DMS79 (cell line): Measurements from ENCODE around the gene C11orf16.
"Not testable (repeated sequence)": the region's sequence is repeated elsewhere in the genome, so short reads cannot be mapped to it uniquely, and the experiment has no call there.

ENCODE experiments used
- DNase-seq: peaks from one replicate; lab custom pipeline; 2025; lab: John Stamatoyannopoulos, UW

Gene C11orf16, protein sequence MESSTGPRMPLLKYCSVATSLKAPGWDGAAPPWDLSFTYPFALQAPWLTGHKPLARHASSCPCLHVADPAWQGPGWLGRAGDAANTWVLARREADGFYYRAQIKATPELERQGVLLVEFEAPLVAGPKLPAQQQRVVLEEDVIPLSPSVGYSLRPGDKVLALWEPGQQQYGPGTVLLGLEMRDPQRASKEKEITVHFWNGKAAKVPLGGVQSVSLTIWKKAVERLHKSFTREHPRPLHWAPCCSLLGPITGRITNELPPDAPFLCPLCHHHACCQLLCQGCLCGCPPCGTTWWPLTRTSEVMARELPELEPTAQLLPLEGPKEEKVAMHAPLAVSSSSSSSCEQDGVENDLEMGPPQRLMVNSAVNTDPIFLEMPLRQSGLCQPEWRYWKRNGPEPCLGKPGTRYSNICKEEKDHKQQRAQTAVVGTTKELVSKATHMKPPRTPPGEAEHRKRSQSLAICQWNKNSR

DNA sequence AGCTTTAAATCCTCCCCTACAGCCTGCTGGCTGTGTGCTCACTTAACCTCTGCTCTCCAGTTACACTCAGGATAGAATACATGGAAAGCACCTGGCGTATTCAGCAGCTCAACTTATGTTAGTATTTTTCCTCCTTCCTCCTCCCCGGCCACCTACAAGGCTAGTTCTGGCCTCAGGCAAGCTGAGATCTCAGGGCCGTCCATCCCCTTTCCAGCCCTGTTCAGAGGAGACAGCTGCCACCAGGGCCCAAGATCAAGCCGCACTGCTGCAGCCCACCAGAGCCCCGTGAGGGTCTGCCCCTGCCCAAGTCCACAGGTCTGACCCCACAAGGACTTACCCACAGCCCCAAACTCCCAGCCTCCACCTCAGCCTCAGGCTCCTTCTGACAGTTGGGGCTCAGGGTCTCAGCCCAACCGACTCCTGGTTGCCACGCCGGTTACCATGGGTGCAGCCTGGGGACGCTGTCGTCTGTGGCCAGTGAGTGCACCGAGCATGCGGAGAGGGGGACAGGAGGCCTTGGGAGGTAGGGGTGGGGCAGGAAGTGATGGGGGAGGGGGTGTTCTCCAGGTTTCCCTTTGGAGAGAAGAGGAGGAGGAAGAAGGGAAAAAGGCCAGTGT lies at the start of gene C11orf16:
Gene C11orf16, minus strand, starts transcription at position 384 of the 617 bp plus-strand sequence. CDS start 639 bp downstream, outside the sequence.
- no peak for DNase-seq

DNA sequence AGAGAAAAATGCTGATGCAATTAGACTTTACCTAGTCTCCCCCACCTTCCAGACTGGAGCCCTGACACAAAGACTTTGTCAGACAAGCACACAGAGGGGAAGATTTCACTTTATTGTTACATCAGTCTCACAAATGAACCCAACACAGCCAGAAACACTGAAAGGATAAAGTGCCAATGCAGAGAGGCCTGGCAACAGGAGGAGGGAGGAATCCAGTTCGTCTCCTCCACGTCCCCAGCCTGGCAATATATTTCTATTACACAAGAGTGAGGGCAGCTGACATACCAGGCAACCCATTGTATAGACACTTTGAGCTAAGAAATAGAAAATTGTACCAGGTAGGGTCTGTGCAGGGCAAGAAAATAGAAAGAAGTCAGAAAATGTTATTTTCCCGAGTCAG lies 47.7 kb upstream of the C11orf16 start:
- DNase-seq = no peak

DNA sequence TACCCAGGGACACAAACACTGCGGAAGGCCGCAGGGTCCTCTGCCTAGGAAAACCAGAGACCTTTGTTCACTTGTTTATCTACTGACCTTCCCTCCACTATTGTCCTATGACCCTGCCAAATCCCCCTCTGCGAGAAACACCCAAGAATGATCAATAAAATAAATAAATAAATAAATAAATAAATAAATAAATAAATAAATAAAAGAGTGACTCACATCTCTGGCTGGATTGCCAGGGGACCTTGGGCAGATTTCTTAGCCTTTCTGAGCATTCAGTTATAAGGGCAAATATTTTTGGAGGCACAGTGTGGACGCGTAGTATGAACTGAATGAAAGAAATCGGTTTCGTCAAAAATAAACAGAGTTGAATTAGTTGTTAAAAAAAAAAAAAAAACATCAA lies 46.6 kb upstream of the C11orf16 start:
- not testable (repeated sequence) for DNase-seq

DNA sequence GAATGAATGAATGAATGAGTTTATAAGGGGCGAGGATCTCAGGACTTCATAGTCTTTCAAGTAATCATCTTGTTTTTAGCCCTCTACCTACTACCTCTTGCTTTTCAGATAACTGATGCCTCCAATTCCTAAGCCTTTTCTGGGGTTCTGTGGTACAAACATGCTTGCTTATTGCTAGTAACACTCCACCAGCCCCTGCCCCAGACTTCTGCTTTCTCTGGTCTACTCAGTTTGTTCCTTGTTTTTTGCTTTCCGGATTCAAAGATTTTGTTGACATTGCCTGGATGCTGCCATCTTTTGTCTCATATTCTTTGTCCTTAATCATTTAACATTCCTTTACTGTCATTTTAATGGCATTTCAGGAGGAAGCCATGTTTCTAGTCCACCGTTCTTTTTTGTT lies 40.4 kb upstream of the C11orf16 start:
- no peak for DNase-seq

DNA sequence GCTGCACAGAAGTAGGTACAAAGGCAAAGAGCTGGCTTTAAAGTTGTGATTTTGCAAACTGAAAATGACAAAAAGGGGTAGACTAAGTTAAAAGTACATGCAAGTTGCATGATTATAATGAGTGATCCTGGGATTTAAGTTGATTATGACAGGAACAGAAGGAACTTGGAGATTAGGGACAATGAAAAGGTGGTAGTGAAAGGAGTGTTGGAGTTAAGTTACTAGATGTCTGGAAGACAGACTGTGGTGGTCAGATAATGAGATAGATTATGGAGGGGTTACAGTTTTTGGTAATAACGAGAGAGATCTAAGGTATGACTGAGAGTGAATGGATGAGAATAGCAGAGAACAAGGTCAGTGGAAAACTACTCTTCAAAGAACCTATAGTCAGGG lies 39.2 kb upstream of the C11orf16 start:
- DNase-seq = no peak

DNA sequence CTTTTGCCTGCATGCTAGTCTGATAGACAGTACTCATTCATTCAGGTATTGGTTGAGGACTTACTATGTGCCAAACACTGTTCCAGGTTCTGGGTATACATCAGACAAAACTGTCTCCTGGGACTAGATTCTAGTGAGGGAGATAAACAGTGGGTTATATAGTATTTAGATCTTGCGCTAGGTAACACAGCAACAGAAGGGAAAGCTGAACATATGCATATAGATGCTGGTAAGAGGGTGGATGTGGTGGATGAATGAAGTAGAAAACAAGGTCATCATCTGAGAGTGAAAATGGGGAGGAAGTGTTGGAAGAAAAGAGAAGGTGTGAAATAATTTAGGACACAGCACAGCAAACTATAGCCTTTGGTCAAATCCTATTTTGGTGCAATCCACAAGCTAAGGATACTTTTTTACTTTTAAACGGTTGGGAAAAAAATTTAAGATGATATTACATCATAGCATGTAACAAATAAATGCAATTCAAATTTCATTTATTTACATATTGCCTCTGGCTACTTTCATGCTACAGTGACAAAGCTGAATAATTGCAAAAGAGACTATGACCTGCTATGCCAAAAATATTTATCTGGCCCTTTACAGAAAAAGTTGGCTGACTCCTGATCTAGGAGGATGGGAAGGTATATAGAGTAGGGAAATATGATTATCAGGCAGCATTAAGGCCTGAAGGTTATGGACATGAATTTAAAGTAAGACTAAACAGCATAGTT lies 38.6 kb upstream of the C11orf16 start:
- no peak for DNase-seq

DNA sequence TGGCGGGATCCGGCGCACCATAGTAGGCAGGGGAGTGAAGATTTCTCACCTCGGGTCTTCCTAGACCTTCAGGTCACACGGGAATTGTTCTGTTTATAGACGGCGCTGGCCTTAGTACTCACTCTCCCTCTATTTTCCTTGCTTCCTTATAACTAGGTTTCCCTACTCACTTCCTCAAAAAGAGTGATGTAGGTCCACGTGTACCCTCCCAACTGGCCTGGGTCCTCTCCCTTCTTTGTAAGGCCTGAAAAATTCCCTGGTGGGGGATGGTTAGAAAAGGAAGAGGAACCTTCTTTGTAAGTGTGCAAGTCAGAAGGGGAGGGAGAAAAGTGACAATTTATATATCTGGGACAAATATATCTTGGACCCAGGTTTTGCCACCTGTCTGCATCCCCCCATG lies 34.4 kb upstream of the C11orf16 start:
- no peak for DNase-seq

DNA sequence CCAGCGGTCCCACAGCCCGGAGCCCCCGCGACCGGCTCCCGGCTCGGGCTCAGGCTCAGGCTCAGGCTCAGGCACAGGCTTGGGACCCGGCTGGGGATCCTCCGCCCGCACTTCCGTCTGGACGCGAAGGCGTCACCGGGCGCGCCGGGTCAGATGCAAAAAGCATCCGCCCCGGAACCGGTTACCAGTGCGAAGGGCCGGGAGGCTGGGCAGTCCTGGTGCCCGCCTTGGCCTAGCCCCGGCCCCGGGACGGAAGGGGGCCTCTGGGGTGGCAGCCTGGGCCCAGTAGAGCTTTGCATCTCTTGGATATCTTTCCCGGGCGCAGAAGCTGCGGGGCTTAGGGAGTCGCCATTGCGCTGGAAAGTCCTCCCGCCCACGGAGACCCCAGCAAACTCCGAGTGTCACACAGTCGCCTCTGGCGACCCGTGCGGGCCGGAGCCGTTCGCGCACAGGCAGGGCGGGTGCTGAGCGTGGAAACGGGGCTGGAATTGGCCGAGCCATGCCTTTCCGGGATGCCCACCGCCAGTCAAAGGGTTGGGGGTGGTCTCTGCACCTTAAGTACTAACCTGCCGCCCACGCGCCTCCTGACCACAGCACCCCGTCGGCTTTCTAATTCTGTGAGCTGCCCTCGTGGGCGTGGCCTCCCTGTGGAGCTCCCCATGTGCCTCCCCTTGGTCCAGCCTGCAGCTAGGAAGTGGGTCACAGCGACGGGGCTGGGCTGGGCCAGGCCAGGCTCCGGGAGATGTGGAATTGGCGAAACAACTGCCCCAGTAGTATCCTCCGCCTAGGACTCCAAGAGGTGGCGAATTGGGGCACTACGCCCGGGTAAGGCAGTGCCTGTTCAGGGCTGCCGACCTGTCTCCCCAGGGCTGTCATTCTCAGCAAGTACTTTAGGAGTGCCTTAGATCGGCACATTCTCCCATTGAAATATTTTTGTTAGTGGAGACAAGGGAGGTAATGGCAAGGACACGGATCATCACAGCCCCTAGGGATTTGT lies 31.9 kb upstream of the C11orf16 start, which contains the start of gene TMEM9B:
Gene TMEM9B, minus strand, starts transcription at position 119 of the 997 bp plus-strand sequence. CDS start 129 bp downstream, outside the sequence.
- peak; percentile 70 for DNase-seq

DNA sequence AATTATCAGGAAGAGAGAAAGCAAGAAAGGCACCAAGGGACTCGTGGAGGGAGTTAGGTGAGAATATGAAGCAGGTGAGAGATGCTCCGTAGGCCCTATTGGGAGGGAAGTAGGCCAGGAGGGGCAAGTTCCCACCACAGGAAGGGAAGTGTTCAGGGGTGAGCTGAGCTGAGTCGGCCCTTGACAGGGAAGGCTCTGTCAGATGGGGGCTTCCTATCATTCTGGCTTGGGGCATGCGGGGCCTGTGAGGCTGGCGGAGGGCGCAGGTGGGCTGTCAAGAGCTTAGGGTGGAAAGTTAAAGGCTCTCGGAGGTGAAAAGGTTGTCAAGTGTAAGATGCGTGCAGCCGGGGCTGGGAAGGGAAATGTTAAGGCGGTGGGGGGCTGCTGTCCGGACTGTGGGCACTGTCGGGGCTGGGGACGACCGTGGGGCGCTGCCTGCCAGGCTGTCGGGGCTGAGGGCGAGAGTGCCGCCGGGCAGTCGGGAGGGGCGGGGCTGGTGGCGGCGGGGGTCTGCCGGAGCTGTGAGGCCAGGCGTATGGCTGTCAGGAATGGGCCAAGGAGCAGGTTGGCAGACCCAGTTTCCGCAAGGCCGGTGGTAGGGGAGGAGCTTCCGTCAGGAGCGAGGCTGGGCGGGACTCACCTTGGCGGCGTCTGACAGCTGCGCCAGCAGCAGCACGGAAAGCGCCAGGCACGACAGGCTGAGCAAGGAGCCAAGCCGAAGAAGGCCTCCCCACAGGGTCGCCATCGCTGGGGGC lies 31.0 kb upstream of the C11orf16 start:
- DNase-seq = peak; percentile 72

DNA sequence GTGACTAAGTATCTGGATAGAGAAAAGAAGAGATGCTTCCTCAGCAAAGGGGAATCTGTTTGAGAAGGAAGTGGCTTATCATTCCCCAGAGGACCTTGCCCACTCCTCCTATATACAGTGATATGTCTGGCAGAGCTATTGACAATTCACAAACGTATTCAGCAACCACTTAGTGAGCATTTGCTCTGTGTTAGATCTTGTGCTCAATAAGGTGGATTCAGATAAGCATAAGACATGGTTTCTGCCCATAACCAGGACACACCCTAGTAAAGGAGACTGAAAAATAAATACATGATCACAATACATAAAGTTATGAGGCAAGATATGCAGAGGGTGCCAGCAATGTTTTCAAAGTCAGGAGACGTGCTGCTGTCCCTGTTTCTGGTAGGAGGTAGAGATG lies 30.1 kb upstream of the C11orf16 start:
- no peak for DNase-seq

DNA sequence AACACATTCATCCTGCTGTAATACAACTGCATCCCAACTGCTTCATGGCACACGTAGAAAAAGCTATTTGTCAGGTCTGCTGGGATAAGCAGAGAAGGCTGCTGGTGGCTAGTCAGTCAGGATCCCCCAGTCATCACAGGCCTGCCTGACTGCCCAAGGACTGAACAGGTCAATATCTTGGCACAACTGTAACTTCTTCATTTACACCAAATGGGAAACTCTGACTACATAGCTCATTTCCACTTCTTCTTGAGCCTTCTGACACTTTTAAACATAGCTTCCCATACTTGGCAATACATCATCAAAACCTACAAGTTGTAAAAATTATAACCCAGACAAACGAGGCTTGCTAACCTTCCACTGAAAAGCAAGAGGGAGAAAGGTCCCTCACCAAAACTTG lies 28.7 kb upstream of the C11orf16 start:
- no peak for DNase-seq

DNA sequence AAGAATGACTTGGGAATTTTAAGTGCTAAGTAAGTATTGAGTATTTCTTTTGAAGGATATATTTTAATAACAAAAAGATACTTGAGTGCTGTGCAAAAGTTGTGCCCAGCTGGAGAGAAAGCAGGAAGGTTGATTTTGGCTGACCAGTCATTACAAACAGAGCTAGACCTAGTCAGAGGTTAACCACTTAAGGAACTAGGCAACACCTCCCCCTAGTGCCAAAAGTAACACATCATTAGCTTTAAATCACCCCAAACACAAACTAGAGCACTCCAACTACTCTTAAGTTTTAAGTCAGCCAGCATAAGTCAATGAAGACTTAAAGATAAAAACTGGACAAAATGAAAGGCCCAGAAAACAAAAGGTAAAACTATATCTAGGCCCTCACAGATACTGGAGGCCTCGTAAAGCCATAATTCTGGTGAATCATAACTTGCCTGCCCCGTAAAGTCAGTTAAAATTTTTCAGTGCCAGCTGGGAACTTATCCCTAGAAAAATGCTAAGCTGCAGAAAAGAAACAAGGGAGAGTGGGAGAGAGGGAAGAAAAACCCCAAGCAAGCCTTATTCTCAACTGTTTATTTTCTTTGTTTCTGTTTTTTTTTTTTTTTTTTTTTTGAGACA lies 26.9 kb upstream of the C11orf16 start:
- peak; percentile 53 for DNase-seq

DNA sequence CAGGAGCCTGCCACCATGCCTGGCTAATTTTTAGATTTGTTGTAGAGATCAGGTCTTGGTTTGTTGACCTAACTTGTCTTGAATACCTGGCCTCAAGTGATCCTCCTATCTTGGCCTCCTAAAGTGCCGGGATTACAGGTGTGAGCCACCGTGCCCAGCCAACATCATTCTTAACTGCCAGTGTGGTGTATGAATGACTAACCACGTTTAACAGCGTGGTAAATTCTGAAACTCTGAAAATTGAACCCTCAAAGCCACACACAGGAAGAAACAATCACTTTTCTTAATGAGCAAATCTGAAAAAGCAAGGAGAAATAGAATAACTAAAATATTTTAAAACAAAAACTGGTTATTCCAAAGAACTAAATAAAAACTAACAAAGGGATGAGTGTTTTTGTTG lies 24.1 kb upstream of the C11orf16 start:
- DNase-seq = no peak

DNA sequence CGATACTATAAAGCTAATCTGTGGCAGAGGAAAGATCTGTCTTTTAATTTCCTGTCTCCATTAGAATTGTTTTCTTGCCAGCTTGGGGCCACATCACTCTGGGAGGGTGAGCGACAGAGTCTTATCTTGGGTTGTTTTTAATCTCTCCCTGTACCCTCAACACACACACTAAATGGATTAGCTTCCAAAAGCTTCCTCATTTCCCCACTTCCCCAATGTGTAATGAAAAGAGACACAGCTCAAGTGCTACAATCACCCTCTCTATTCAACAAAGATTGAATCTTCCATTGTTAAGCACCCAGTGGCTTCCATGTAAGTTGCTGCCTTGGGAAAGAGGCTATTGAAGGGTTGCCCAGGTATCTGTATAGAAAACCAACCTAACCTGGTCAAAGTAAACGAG lies 16.1 kb upstream of the C11orf16 start:
- DNase-seq = no peak

DNA sequence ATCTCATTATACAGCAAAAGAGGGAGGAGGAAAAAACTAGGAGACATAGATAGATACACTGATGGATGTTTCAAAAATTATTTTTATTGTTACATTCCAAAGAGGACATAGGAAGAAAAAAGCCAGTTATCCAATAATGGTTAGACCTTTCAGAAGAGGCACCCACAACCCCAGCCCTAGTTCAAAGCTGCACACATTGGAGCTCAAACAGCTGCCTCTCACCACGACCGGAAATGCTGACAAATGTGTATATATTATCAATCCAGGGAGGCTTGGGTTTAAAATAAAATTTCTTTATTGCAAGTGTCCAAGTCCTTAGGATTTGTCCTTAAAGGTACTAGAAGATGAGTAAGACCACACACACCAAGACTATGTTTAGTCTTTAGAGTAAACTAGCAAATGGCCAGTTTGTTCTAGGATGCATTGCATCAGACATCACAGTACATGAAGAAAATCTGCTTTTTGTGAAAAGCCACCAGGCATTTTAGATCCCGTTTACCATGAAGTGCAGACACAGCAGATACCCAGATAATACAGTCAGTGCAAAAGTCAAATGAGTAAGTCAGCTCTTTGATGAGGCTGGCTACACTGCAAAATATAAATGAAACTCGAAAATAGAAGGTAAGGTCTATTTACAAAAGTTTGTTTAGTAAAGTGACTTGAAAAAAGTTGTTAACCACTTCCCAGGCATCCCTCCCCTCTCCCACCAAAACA lies 14.6 kb upstream of the C11orf16 start:
- DNase-seq = no peak

DNA sequence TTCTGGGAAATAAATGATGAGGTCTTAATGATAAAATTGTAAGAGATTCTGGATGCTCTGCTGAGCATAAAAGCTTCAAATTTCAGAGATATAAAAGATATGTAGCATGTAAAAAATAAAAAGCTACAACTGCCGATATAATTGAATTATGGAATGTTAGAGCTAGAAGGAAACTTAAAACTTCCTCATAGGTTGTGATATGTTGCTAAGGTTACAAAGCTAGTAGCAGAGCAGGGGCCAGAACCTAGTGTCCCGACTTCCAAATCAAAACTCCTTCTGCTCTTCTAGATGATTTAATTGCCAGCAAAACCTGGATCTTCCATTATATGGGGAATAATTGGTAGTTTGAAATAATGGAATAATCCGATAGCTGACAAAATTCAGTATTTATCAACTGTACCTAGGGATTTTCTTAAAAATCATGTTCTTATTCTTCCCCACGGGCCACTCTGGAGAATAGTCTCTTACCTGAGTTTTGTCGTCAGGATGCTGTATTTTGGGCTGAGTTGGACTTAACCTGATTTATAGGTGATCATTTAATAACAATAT lies 9.8 kb upstream of the C11orf16 start, which contains the start of gene ASCL3:
Gene ASCL3, minus strand, starts transcription at position 499 of the 549 bp plus-strand sequence. CDS start 4,855 bp downstream, outside the sequence.
- no peak for DNase-seq

DNA sequence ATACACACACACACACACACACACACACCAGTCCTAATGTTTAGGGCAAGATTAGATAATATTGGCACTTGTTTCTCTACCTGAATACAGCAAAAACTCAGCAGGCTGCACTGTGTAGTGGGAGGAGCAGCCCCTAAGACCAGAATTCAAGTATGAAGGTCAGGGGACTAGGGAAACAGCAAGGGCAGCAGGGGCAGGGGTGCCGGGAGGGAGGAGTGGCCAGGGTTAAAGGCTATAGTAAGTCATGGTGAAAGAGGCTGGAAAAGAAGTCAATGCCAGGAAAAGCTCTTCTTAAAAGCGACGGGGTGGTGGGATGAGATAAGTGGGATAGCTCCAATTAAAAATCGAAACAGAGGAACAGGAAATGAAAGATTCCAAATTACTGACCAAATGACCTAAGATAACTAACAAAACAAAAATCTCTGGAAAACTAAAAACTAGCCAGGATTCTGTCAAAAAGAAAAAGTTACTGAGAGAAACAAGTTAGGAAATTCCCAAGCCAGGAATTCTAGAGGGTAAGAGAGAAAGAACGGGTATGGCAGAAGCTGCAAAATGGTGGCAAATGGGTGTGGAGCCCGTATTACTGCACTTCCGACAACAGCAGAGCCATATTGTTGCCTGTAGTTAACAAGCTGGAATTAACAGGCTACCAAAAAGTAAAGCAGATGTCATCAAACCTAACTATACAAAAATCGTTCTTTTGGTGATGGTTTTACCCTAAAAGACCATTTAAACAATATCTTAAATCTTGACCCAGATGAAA lies 8.8 kb upstream of the C11orf16 start:
- no peak for DNase-seq

DNA sequence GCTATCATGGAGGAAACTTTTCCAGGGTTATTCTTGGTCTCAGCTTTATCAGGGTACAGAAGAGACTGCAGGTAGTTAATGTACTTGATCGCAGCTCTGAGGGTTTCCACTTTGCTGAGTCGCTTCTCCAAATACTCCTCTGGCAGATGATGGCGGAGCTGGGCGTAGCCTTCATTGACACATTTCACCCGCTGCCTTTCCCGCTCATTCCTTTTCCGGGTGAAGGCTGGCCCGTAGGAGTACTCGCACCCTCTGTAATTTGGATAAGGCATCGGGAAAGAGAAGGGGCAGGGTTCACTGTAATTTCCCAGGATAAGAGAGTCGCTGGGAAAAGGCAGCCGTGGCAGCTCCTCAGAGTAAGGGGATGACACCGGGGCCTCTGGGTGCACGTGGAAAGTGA lies 4.9 kb upstream of the C11orf16 start:
- DNase-seq = no peak
